Islet of Langerhans (tissue), 1 donor: Measurements from ENCODE around the gene PSMD11.

Experiments used
- FAIRE-seq: peaks from one replicate; lab custom pipeline; 2011; peaks lifted over from hg19 to GRCh38; lab: Jason Lieb, UNC

PSMD11 gene

GRCh38 chr17:32491371-32492263 is 47.3 kb downstream of the PSMD11 start:
- FAIRE-seq: no peak

- no peak for FAIRE-seq
These were observed 47.9 kb downstream of the PSMD11 start for GRCh38 chr17:32492264-32492589.

GRCh38 chr17:32492648-32493289 is 48.5 kb downstream of the PSMD11 start:
- no peak for FAIRE-seq

- no peak for FAIRE-seq
These were observed 49.3 kb downstream of the PSMD11 start for GRCh38 chr17:32493571-32493970.

DNA sequence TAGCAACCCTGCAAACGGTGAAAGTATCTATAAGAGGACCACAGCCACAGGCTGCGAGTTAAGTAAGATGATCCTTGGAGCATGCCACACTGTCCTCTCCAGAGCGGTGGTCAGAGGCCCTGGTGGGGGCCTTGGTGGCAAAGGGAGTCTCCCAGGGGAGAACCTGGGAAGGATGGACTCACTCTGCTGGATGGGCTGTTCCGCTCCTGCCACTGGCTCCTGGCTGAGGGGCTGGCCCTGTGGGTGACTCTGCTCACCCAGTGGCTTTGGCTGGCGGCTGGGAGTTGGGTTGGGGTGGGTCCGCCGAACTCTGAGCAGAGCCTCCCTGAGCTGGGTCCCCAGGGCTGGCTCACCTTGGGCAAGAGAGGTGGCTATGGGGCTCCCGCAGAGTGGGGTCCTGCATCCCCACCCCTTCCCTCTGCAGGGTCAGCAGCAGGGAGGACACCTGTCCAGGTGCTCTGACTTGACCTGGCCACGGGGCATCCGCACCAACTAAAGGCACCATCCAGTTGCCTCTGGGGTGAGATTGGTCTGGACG is 49.7 kb downstream of the PSMD11 start:
- FAIRE-seq: no peak

- no peak for FAIRE-seq
These were observed 50.5 kb downstream of the PSMD11 start for GRCh38 chr17:32494621-32495358.

DNA sequence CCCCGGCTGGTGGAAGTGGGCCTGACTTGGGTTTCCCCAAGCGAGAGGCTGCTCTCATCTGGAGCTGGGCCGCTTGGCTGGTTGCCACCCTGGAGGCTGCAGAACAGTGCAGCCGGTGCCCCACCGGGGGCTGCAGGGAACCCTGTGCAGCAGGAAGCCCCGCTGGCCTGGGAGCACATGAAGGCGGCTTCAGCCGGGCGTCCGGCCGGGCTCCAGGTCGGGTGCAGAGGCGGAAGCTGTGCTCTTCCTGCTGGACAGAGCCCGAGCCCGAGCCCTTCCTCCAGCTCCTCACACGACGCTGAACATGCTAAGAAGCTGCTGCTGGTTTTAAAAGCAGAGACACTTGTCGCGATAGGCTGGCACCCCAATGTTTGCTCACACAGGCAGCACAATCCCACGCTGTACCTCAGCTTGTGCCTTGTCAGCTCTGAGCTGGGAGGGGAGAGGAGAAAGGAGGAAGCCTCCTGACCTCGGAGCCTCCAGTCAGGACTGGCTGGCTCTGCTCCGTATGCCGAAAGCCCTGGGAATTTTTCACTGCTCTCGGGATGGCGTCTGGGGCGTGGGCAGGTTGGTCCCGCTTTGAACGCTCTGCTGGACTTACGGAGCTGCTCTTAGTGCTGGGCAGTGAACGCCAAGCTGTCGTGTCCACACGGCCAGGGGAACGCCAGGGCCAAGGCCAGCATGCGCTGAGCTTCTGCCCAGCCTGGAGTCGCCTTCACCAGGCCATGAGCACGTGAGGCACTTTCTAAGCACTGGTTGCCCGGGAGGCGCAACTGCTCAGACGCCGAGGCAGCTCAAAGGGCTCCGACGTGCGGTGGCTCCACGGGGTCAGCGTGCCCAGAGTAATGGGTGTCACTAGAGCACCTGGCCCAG is 51.3 kb downstream of the PSMD11 start:
- FAIRE-seq: no peak

- FAIRE-seq: no peak
These were observed 52.2 kb downstream of the PSMD11 start for GRCh38 chr17:32496395-32497073.

- FAIRE-seq: no peak
These were observed 53.3 kb downstream of the PSMD11 start for GRCh38 chr17:32497431-32498205.

DNA sequence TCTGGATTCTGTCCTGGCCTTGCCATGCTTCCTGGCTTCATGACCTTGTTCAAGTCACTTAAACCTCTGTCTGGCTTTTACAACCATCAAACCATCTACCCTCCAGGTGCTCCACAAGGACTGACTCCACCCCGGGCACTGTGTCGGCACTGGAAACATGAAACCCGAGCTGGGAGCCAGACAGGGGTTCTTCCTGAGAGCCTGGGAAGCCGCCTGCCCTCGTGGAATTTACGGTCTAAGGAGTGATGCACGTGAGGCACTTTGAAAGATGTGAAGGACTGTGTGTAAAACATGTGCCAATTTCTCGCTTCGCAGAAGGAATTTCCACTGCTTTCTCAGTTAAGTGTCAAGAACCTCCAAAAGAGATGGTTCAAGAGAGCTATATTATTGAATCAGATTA is 54.1 kb downstream of the PSMD11 start:
- no peak for FAIRE-seq

GRCh38 chr17:32502013-32502412 is 57.7 kb downstream of the PSMD11 start:
- FAIRE-seq: no peak

DNA sequence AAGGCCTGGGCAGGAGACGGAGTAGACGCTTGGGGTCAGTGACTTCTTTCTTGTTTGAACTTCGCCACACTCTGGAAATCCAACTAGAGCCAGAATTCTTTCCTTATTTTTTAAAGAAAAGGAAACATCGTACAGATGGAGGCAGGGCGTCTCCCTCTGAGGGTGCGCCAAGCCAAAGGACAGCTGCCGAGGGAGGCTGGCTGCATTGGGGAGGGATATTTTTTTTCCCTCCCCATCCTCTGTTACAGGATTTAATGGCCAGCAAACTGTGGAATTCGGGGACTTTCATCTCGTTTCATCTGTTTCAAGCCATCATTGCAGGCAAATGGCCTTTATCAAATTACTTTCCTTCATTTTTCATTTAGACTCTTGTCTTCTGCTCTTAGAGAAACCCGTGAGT is 58.4 kb downstream of the PSMD11 start:
- no peak for FAIRE-seq

- FAIRE-seq: no peak
These were observed 59.2 kb downstream of the PSMD11 start for GRCh38 chr17:32503251-32504165.

GRCh38 chr17:32504166-32504990 is 60.1 kb downstream of the PSMD11 start:
- FAIRE-seq: no peak

- no peak for FAIRE-seq
These were observed 64.6 kb downstream of the PSMD11 start for GRCh38 chr17:32508926-32509325.

DNA sequence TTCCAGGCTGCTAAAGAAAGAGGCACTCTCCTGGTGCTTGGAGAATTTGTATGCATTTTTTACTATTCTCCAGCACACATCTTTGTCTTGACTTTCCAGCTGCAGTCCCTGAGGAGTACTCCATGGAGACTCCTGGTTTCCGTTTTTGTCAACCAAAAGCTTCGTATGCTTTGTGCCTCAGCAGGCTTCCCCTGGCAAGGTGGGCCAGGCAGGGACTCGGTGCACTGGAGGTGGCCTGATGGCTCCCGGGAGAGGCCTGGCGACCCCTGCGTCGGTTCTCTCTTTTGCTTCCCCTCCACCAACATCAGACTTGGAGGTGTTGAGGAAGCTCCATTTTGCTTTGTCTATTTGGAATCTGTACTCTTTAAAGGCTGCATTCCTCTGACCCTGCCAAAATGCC is 66.2 kb downstream of the PSMD11 start:
- FAIRE-seq: no peak

GRCh38 chr17:32512328-32512727 is 68.0 kb downstream of the PSMD11 start:
- no peak for FAIRE-seq

DNA sequence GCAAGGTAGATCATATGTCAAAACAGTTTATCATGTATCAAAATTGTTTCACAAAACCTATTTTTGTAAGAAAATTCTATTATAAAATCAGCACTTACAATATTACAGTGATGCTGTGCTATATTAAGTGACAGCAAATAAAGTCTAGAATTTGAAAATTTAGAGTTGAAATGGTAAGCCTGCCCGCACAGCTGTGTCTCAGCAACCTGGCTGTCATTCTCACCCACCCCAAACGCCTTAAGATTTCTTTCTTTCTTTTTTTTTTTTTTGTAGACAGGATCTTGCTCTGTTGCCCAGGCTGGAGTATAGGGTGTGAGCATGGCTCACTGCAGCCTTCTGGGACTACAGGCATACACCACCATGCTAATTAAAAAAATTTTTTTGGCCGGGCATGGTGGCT is 69.3 kb downstream of the PSMD11 start:
- FAIRE-seq: no peak

DNA sequence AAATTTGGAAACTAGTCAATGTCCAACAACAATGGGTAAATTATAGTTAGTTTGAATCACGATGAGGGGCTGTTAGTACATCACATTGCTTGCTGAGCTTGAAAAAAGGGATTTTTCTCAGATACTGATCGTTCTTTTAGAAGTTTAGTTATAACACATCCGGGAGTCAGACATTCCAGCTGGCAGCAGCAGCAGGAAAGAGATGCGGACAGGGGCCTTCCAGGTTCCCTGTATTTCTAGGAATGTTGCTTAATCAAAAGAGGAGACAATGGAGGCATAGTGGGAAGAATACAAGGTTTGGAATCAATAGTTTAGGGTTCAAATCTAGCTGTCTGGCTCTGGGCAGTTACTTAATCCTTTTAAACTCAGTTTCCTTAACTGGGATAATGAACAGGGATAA is 70.3 kb downstream of the PSMD11 start:
- FAIRE-seq: peak; percentile 71
